IMR-90 (cell line): Measurements from ENCODE around the gene IFI27L1. TPM values are rescaled to one million over a fixed set of nuclear protein-coding genes. Genes with fewer than 3 reads are reported as not detected.

ENCODE experiments used
- ATAC-seq: fragments of 200-7000 bp; cut with Tn5 transposase; 2 replicates; pipeline ENCODE4 v1.9.1; 2020; ENCODE audit warnings: low read depth, mild to moderate bottlenecking, moderate library complexity
- BruUV-seq: library from RNA; stranded (reverse); fragments of 400-500 nt; replicated peaks from 2 replicates; lab custom pipeline; 2021; lab: Mats Ljungman, UMichigan
- CTCF ChIA-PET: fragments of 300-600 bp; formaldehyde crosslinking; extraction: SDS; loops from one replicate; lab custom pipeline; 2021; ENCODE audit warnings: antibody characterized with exemption; lab: Yijun Ruan, JAX
- POLR2A ChIA-PET: fragments of 300-600 bp; sonication (Branson Sonifier 250); formaldehyde crosslinking; loops from one replicate; lab custom pipeline; 2022; ENCODE audit warnings: antibody characterized with exemption; ENCODE audit not compliant: unreplicated experiment; lab: Charles Lee
- DNase-seq: peaks from one replicate; pipeline ENCODE4 v3.0.0; 2013
- H2AFZ ChIP-seq: replicated peaks from 2 replicates; pipeline ENCODE3; 2013; ENCODE audit warnings: low read length, mild to moderate bottlenecking; ENCODE audit not compliant: poor library complexity
- H2AK5ac ChIP-seq: 2 replicates; pipeline ENCODE4 v1.6.1; 2013; ENCODE audit warnings: low read depth, low read length, inconsistent platforms
- H2AK9ac ChIP-seq: replicated peaks from 2 replicates; pipeline ENCODE3; 2013; ENCODE audit warnings: mild to moderate bottlenecking, low read depth, low read length, moderate library complexity; ENCODE audit not compliant: poor library complexity
- H2BK120ac ChIP-seq: 2 replicates; pipeline ENCODE4 v1.6.1; 2013; ENCODE audit warnings: low read depth, low read length, inconsistent platforms
- H2BK15ac ChIP-seq: 3 replicates; pipeline ENCODE4 v1.6.1; 2013; ENCODE audit warnings: low read depth, low read length, inconsistent platforms
- H2BK20ac ChIP-seq: 2 replicates; pipeline ENCODE4 v1.6.1; 2013; ENCODE audit warnings: low read depth, mild to moderate bottlenecking, inconsistent platforms, low read length, moderate library complexity
- H2BK5ac ChIP-seq: 2 replicates; pipeline ENCODE4 v1.6.1; 2013; ENCODE audit warnings: mild to moderate bottlenecking, low read depth, low read length, inconsistent platforms; ENCODE audit not compliant: poor library complexity, severe bottlenecking
- H3K14ac ChIP-seq: replicated peaks from 2 replicates; pipeline ENCODE4 v1.6.1; 2013; ENCODE audit warnings: low read depth, low read length, inconsistent platforms
- H3K18ac ChIP-seq: 2 replicates; pipeline ENCODE4 v1.6.1; 2013; ENCODE audit warnings: low read depth, low read length, control low read depth
- H3K23ac ChIP-seq: 2 replicates; pipeline ENCODE4 v1.6.1; 2013; ENCODE audit warnings: low read depth, low read length, inconsistent platforms
- H3K27ac ChIP-seq: 2 replicates; pipeline ENCODE4 v1.5.1; 2013; ENCODE audit warnings: mild to moderate bottlenecking, control low read depth, low read length; ENCODE audit not compliant: insufficient read depth
- H3K27me3 ChIP-seq: 2 replicates; pipeline ENCODE4 v1.6.1; 2013; ENCODE audit warnings: low read length; ENCODE audit not compliant: control insufficient read depth, insufficient read depth
- H3K36me3 ChIP-seq: 2 replicates; pipeline ENCODE4 v1.6.1; 2013; ENCODE audit warnings: low read length, mixed read lengths; ENCODE audit not compliant: control insufficient read depth, insufficient read depth
- H3K4ac ChIP-seq: 2 replicates; pipeline ENCODE4 v1.6.1; 2013; ENCODE audit warnings: low read depth, low read length, inconsistent platforms
- H3K4me1 ChIP-seq: 2 replicates; pipeline ENCODE4 v1.6.1; 2013; ENCODE audit warnings: low read length, mixed read lengths; ENCODE audit not compliant: control insufficient read depth, insufficient read depth
- H3K4me2 ChIP-seq: 2 replicates; pipeline ENCODE4 v1.6.1; 2013; ENCODE audit warnings: low read depth, mild to moderate bottlenecking, control low read depth, low read length, moderate library complexity
- H3K4me3 ChIP-seq: 2 replicates; pipeline ENCODE4 v1.5.1; 2013; ENCODE audit warnings: low read depth, mild to moderate bottlenecking, control low read depth, low read length, moderate library complexity; ENCODE audit not compliant: insufficient read depth
- H3K56ac ChIP-seq: 2 replicates; pipeline ENCODE4 v1.6.1; 2013; ENCODE audit warnings: low read length, inconsistent platforms; ENCODE audit not compliant: insufficient read depth; ENCODE audit errors: extremely low read depth
- H3K79me1 ChIP-seq, 2 experiments: 2 replicates each; pipeline ENCODE4 v1.6.1; 2013; ENCODE audit warnings: low read length in 2 of 2, inconsistent platforms in 1 of 2, low read depth in 1 of 2
- H3K9ac ChIP-seq: 2 replicates; pipeline ENCODE4 v1.6.1; 2013; ENCODE audit warnings: low read depth, low read length, control low read depth
- H3K9me1 ChIP-seq: 2 replicates; pipeline ENCODE4 v1.6.1; 2013; ENCODE audit warnings: low read length, inconsistent platforms; ENCODE audit not compliant: insufficient read depth
- H3K9me3 ChIP-seq: 2 replicates; pipeline ENCODE4 v1.6.1; 2013; ENCODE audit warnings: low read length; ENCODE audit not compliant: control insufficient read depth, insufficient read depth
- H4K20me1 ChIP-seq: 2 replicates; pipeline ENCODE4 v1.6.1; 2013; ENCODE audit warnings: low read length, inconsistent platforms; ENCODE audit not compliant: insufficient read depth
- H4K5ac ChIP-seq: 2 replicates; pipeline ENCODE4 v1.6.1; 2013; ENCODE audit warnings: mild to moderate bottlenecking, low read depth, low read length, control low read depth
- H4K8ac ChIP-seq, 2 experiments: 2 replicates each; pipeline ENCODE4 v1.6.1; 2013; ENCODE audit warnings: low read depth in 2 of 2, low read length in 2 of 2, control low read depth in 1 of 2, inconsistent platforms in 1 of 2
- H4K91ac ChIP-seq: 2 replicates; pipeline ENCODE4 v1.6.1; 2013; ENCODE audit warnings: low read depth, low read length, inconsistent platforms; ENCODE audit not compliant: insufficient read depth
- MAFK ChIP-seq: IDR thresholded peaks from 2 replicates; pipeline ENCODE4 v1.6.1; 2012; ENCODE audit warnings: low read depth, low read length, improper control_type of control experiment
- RAD21 ChIP-seq: IDR thresholded peaks from 2 replicates; pipeline ENCODE4 v1.6.1; 2012; ENCODE audit warnings: low read length, improper control_type of control experiment
- RFX5 ChIP-seq: IDR thresholded peaks from 2 replicates; pipeline ENCODE4 v1.8.0; 2012; ENCODE audit warnings: low read depth, mild to moderate bottlenecking, low read length, moderate library complexity
- WGBS, 2 experiments: methylation state at CpG; one replicate each; pipeline versions ENCODE4 v1.1.5 to v1.1.7; 2013; ENCODE audit warnings: missing lambda C conversion rate in 2 of 2; ENCODE audit not compliant: insufficient read length in 1 of 2; ENCODE audit errors: extremely low coverage in 2 of 2; 5-methylcytosine and 5-hydroxymethylcytosine counted together
- dilution Hi-C: fragments of 300-500 bp; cut with HindIII; formaldehyde crosslinking; loops from one replicate; pipeline ENCODE4 v1.14.3; 2018; ENCODE audit warnings: low sequenced_read_pairs; ENCODE audit not compliant: unreplicated experiment
- in situ Hi-C: fragments of 300-500 bp; cut with MboI; formaldehyde crosslinking; loops from 3 replicates; pipeline ENCODE4 v1.14.3; 2019; ENCODE audit warnings: low sequenced_read_pairs, inconsistent platforms, mixed read lengths
- intact Hi-C: fragments of 100-400 bp; cut with micrococcal nuclease; formaldehyde crosslinking; loops from 2 replicates; pipeline ENCODE4 v1.10.0; 2022
- polyA plus RNA-seq, 3 experiments: library from polyadenylated mRNA; depleted of rRNA; stranded (reverse); fragments of >200 nt; gene quantifications; 2 replicates each; pipeline ENCODE4 v1.2.3, GENCODE V29; 2012; ENCODE audit warnings: low replicate concordance in 1 of 3
- total RNA-seq: library from RNA; depleted of rRNA; stranded (reverse); fragments of >200 nt; gene quantifications from 2 replicates; pipeline ENCODE4 v1.2.3, GENCODE V29; 2012
- TF ChIP-seq, protein P1 (sequence below): fragments of 150-350 bp; IDR thresholded peaks from 2 replicates; pipeline ENCODE4 v1.6.1; 2017; ENCODE audit warnings: mild to moderate bottlenecking, antibody characterized with exemption, low read length, low read depth

The IFI27L1 gene
- total and polyA plus RNA-seq, 2 of the 4 experiments (the other 2 are of a cell fraction), result 13.3 to 24.3 TPM

- dilution Hi-C loops, result no loop called here
- H3K9me1 ChIP-seq, result no peaks in the 10 kb centered on the region
Observed at GRCh38 chr14:94142247-94142646, 61.1 kb downstream of the IFI27L1 start.

More at GRCh38 chr14:94142247-94142646, 61.1 kb downstream of the IFI27L1 start:
- intact Hi-C loops (no loop called here), in situ Hi-C loops (no loop called here)
- Histone ChIP-seq H3K18ac (no peak overlapping the region), H3K36me3 (no peaks in the 10 kb centered on the region), H3K9me3 (no peaks in the 10 kb centered on the region), H3K27me3 (peaks cover 17% of the 10 kb centered on the region), H3K4me2 (no peak overlapping the region), H4K8ac (no peak overlapping the region), H3K14ac (no peak overlapping the region), H2BK120ac (no peak overlapping the region), H4K91ac (no peak overlapping the region), H2AFZ (no peak overlapping the region), H2BK20ac (no peak overlapping the region), H3K56ac (no peak overlapping the region), H2AK9ac (no peak overlapping the region), H2AK5ac (no peak overlapping the region), H3K79me1 (no peaks in the 10 kb centered on the region), H3K4me3 (no peak overlapping the region), H2BK15ac (no peak overlapping the region), H3K4me1 (no peaks in the 10 kb centered on the region), H3K27ac (no peak overlapping the region), H4K5ac (no peak overlapping the region), H4K20me1 (no peaks in the 10 kb centered on the region), H2BK5ac (no peak overlapping the region), H3K23ac (no peak overlapping the region), H3K9ac (no peak overlapping the region), H3K4ac (no peak overlapping the region)
- no TSS peak for BruUV-seq
- POLR2A ChIA-PET, result no interaction called here
- no CpG with 5 or more reads among the region's 3 CpGs for WGBS, 2 experiments
- DNase-seq (no peak), ATAC-seq (no peak)
- TF ChIP-seq, protein P1, sequence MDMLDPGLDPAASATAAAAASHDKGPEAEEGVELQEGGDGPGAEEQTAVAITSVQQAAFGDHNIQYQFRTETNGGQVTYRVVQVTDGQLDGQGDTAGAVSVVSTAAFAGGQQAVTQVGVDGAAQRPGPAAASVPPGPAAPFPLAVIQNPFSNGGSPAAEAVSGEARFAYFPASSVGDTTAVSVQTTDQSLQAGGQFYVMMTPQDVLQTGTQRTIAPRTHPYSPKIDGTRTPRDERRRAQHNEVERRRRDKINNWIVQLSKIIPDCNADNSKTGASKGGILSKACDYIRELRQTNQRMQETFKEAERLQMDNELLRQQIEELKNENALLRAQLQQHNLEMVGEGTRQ, result no peak
- TF ChIP-seq RFX5, result no peak
- no peak for TF ChIP-seq RAD21
- no peak for TF ChIP-seq MAFK
- CTCF ChIA-PET, result interaction anchor here (1.1 to 1.2 kb wide), 2 partner anchors 9 to 106 kb away, joined by 3 to 4 read pairs; no protein-coding TSS in a partner anchor
